Stimulated activated CD4-positive, alpha-beta T cell treated with anti-CD3 and anti-CD28 coated beads, Interleukin-1b, Interleukin-23, amount 100 ng/mL, for 24 hours (primary cell): ENCODE data around the gene CCNT1.
"Not testable (repeated sequence)": the region's sequence is repeated elsewhere in the genome, so short reads cannot be mapped to it uniquely, and the experiment has no call there.

Source experiments
- DNase-seq, 4 experiments: peaks; one replicate each; pipeline ENCODE4 v3.0.0-alpha.2; 2020; ENCODE audit warnings: low read depth in 4 of 4, low spot score in 1 of 4

Gene CCNT1

GRCh38 chr12:48641752-48642555, 74.6 kb downstream of the CCNT1 start:
- DNase-seq = not testable (repeated sequence)

GRCh38 chr12:48640854-48641253, 75.7 kb downstream of the CCNT1 start:
- no peak for DNase-seq

GRCh38 chr12:48640428-48640827, 76.1 kb downstream of the CCNT1 start:
- no peak for DNase-seq
